NOMO-1 treated with DMSO at 0.1 percent for 48 hours (cell line): Measurements from ENCODE around the gene RCAN2.

Source experiments
- DNase-seq: peaks from one replicate; lab custom pipeline; 2025; ENCODE audit not compliant: unreplicated experiment; lab: John Stamatoyannopoulos, UW

Gene RCAN2

DNA sequence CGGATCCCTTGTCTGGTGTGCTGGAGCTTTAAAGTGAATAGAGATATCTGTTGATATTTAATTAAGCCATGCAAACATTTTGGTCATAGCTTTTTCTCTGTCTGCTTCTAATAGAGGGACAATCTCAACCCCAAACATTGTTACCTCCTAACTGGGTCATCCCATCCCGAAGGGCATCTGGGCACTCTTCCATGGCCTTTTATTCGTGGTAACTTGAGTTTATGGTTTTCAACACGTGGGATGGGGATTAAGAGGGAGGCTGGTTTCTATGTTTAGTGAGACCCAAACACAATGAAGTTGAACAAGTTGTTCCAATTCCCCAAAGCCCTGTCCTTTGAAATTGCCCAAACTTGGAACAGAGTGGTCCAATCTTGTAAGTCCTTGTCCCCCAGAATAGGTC lies 319.1 kb downstream of the RCAN2 start:
- DNase-seq = no peak
